ENCODE data around the gene C16orf78.

- TF ChIP-seq CTCF (optimal IDR thresholded peaks at IDR 0.05 in 1 of 3, IDR thresholded peaks at IDR 0.05 in 1 of 3, conservative IDR thresholded peaks at IDR 0.05 in 1 of 3; ENCODE audit: extremely low read depth in 1 of 3, insufficient read depth in 2 of 3, low read length in 3 of 3) (no peak), EZH2 (IDR thresholded peaks at IDR 0.05; ENCODE audit: low read length) (no peak)
These were observed 57.4 kb downstream of the C16orf78 start for GRCh38 chr16:49431040-49431439.

Data from keratinocyte (primary cell).